ENCODE measurements around the gene DPY19L3.

- TF ChIP-seq CTCF (IDR thresholded peaks at IDR 0.05) (no peak), EZH2 (IDR thresholded peaks at IDR 0.05; ENCODE audit: borderline replicate concordance, insufficient read depth, low read depth, low read length, poor library complexity, severe bottlenecking) (no peak)
These were observed 37.5 kb upstream of the DPY19L3 start for GRCh38 chr19:32367948-32368536.

All from B cell (primary cell).